NCI-H1048 (cell line): Measurements from ENCODE around the gene SIGLECL1.

Source experiments
- DNase-seq: peaks from one replicate; lab custom pipeline; 2025; lab: John Stamatoyannopoulos, UW

The SIGLECL1 gene

DNA sequence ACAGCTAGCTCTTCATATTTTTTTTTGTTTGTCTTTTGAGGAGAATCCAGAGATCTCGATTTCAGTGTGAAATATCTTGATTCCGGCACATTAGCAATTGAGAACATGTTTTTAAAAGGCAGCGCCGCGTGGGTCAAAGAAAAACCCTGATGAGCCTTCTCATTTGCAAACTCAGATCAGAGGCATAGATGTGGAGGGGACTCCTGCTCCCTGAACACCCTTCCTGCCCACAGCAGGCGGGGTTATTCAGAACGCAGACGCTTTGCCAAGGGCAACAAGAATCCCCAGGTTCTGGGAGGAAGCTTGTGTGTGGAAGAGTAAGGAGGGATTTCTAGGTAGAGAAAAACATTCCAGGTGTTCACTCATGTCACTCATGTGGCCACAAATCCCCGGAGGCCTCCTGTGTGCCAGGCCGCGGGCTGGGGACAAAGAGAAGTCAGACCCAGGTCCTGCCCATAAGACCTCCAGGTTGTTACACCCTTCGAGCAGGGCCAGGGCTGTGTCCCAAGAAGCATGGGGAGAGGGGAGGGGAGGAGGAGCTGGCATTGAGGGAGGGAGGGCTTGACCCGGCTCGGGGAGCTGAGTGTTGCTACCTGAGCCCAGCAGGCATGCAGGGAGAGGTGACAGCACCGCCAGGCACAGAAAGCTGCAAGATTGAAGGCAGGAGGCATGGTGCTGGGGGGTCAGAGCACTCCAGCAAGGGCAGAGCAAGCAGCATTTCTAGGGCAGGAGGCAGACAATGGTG lies 44.7 kb downstream of the SIGLECL1 start:
- no peak for DNase-seq

GRCh38 chr19:51296336-51297093 lies 45.6 kb downstream of the SIGLECL1 start:
- no peak for DNase-seq

DNA sequence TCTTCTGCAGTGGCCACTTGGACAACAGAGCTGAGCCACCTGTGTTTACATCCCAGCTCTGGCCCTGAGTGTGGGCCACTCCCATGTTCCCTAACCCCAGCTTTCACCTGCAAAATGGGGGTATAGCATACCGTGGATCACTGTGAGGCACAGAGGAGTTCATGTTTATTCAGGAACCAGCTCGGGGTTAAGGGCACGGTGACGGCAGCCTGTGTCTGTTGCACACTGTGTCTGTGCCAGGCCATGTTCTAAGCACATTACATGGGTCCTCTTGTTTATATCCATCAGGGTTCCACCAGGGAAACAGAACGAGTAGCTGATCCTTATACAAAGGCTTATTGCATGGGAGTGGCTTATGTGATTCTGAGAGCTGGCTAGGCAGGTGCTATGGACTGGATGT lies 46.5 kb downstream of the SIGLECL1 start:
- DNase-seq, result no peak

GRCh38 chr19:51301266-51301665 lies 50.4 kb downstream of the SIGLECL1 start:
- DNase-seq, result no peak

GRCh38 chr19:51305479-51305878 lies 54.6 kb downstream of the SIGLECL1 start:
- no peak for DNase-seq

- DNase-seq, result no peak
These were observed 60.7 kb downstream of the SIGLECL1 start, which contains the start of gene IGLON5 for GRCh38 chr19:51311351-51312257. Gene IGLON5 (plus strand): TSS chr19:51311644. CDS start chr19:51311848, 204 bp downstream.

DNA sequence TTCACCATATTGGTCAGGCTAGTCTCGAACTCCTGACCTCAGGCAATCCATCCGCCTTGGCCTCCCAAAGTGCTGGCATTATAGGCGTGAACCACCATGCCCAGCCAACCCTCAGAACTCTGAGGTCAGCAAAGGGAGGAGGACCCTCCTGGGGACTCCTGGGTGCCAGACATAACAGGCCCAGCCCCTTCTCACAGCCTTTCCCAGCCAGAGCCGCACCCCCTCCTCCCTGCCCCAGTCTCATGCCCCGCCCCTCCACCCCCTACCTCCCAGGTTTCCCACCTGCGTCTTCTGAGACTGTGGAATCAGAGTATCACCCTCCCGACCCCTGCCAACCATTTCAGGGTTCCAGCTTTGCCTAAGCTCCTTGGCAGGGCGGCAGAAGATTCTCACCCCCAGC lies 65.8 kb downstream of the SIGLECL1 start:
- DNase-seq, result no peak

DNA sequence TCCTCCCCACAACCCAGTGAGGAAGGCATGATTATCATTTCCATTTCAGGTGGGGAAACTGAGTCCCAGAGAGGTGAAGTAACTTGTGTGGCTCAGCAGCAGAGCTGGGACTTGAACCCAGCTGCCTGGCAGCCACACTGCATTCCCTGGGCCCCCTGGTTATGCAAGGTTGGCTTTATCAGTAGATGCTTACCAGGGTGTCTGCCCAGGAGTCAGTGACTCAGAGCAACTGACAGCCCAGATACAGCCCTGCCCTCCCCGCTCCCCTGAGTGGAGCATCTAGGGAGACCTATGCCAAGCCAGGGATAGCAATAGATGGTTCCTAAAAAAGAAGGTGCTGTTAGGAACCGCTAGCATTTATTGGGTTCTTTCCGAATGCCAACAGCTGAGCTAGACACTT lies 66.5 kb downstream of the SIGLECL1 start:
- DNase-seq, result no peak

GRCh38 chr19:51317968-51318367 lies 67.1 kb downstream of the SIGLECL1 start:
- no peak for DNase-seq
